NOMO-1 treated with dmso at 0.1 percent for 144 hours (cell line): ENCODE data around the gene TGFB1I1.
A peak's percentile ranks its signal among the peaks of the same experiment; 100 is the strongest.
"Not testable (repeated sequence)": the region's sequence is repeated elsewhere in the genome, so short reads cannot be mapped to it uniquely, and the experiment has no call there.

ENCODE experiments used
- DNase-seq: peaks from one replicate; lab custom pipeline; 2025; ENCODE audit not compliant: unreplicated experiment; lab: John Stamatoyannopoulos, UW

The TGFB1I1 gene

DNA sequence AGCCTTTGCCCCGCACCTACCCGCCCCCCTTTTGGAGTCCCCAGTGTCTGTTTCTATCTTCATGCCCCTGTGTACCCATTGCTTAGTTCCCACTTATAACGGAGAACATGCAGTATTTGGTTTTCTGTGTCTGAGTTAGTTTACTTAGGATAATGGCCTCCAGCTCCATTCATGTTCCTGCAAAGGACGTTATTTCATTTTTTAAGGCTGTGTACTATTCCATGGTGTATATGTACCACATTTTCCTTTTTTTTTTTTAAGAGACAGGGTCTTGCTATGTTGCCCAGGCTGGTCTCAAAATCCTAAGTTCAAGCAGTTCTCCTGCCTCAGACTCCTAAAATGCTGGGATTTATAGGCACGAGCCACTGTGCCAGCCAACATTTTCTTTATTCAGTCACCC lies 4.1 kb upstream of the TGFB1I1 start:
- DNase-seq = no peak

DNA sequence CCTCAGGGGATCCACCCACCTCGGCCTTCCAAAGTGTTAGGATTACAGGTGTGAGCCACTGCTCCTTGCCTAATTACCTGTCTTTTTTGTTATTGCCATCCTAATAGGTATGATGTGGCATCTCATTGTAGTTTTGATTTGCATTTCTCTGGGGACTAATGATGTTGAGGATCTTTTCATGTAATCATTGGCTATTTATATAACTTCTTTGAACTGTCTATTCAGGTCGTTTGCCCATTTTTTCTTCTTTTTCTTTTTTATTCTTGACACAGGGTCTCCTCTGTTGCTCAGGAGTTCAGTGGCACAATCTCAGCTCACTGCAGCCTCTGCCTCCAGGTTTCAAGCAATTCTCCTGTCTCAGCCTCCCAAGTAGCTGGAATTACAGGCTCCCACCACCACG lies 1.3 kb upstream of the TGFB1I1 start:
- no peak for DNase-seq

DNA sequence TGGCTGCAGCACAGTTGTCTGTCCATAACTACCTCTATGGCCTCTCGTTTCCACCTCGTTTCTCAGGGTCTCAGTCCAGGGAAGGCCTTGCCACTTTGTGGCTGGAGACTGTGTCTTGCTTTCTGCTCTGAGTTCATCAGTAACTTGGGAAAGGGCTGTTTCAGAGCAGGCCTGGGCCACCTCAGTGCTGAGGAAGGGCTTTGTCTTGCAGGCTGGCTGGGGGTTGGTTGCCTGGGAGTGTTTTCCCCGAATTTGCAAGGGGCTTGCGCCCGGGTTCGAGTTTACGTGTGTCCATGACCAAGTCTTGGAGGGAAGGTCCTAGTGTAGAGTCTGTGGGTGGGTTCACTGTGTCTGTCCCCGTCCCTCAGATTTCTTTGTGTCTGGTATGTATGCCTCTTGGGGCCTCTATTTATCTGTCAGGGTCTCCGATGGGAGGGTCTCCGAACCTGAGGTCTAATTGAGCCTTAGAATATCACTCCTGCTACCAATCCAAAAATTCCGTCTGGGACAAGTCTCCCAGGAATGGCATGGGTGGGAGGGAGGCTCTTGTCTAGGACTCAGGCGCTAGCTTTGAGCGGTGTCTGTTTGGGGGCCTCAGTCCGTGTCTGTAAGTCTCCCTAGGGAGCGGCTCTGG lies 594 bp upstream of the TGFB1I1 start:
- no peak for DNase-seq

DNA sequence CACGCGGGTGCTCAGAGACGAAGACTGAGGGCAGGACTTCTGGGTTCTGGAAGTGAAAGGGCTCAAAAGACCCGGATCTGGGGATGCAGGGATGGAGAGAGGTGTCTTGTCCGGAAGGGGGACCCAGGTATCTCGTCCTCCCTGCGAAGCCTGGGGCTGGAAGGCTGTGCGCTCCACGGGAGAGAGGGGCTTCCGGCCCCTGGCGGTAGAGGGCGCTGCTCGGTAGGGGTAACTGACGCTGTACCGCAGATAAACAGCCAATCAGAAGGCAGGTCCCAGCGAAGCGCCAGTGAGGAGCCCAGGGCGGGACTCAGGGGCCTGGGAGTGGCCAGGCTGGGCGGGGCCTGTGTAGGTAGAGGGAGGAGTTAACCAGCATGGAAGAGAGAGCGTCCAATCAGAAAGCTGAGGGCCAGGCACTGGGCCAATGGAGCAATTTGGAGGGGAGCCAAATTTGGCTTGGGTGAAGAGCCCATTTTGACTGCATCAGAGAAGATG lies 804 bp downstream of the TGFB1I1 start:
- DNase-seq = no peak

DNA sequence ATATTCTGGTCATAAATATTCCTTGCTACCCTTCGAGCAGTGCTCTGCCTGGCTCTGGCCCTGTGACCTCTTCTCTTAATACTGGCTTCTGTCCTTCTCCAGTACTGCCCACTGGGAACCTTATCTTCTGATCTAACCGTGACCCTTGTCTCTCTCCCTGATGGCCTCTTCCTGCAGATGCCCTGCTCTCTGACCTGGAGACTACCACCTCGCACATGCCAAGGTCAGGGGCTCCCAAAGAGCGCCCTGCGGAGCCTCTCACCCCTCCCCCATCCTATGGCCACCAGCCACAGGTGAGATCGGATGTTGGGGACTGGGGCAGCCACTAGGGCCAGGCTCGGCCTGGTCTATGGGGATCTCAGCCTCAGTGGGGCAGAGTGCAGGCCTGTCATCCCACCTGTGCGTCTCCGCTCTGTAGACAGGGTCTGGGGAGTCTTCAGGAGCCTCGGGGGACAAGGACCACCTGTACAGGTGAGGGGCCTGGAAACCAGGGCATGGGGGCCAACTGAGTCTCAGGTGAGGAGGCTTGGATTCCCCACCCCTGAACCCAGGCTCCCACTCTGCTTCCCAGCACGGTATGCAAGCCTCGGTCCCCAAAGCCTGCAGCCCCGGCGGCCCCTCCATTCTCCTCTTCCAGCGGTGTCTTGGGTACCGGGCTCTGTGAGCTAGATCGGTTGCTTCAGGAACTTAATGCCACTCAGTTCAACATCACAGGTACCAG lies 1.5 kb downstream of the TGFB1I1 start:
- DNase-seq = no peak

DNA sequence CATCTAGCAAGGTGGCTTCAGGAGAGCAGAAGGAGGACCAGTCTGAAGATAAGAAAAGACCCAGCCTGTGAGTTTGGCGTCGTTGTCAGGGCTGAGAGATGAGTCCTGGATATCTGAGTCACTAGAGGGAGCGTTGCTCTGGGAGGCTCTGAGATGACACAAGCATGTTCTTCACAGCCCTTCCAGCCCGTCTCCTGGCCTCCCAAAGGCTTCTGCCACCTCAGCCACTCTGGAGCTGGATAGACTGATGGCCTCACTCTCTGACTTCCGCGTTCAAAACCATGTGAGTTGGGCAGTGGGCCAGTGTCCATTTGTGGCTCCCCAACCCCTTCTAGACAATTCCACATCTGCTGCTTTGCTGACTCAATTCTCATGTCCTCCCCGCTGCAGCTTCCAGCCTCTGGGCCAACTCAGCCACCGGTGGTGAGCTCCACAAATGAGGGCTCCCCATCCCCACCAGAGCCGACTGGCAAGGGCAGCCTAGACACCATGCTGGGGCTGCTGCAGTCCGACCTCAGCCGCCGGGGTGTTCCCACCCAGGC lies 2.3 kb downstream of the TGFB1I1 start:
- no peak for DNase-seq

DNA sequence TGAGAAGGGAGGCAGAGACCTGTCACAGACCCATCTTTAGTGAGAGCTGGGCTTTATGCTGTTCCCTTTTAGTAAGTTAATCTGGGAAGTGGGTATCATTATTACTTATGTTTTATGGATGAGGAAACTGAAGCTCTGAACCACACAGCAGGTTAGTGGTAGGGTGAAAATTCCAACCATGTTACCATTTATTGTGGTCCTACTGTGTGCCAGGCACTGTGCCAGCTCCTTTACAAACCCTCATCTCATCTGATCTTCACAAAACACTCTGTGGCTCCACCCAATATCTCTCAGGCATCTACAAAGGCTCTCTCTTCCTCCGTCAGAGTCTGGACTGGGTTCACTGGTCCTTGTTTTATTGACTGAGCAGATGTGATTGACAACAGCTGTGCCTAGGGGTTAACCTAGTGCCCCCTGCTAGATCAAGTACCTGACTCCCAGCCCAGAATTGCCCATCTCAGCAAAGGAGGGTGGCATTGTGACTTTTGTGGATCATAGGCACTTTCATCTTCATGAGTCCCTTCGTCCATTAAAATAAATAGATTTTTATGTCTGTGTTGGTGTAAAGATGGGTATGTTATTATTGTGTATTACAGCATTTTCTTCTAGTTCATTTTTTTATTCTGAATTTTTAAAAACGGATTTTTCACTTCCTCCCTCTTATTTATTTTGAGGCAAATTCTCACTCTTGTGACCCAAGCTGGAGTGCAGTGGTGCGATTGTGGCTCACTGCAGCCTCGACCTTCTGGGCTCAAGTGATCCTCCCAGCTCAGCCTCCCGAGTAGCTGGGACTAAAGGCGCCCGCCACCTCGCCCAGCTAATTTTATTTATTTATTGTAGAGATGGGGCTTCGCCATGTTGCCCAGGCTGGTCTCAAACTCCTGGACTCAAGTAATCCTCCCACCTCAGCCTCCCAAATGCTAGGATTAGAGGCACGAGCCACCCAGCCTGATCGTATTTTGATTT lies 3.1 kb downstream of the TGFB1I1 start:
- no peak for DNase-seq

DNA sequence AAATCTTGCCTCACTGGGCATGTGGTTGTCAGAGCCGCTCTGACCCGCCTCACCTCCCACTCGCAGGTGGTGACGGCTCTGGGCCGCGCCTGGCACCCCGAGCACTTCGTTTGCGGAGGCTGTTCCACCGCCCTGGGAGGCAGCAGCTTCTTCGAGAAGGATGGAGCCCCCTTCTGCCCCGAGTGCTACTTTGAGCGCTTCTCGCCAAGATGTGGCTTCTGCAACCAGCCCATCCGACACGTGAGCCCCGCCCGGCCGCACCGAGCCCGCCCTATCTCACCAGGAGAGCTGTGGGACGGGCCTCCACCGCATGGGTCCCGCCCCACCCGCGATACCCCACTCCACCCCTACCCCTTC lies 4.0 kb downstream of the TGFB1I1 start:
- no peak for DNase-seq

DNA sequence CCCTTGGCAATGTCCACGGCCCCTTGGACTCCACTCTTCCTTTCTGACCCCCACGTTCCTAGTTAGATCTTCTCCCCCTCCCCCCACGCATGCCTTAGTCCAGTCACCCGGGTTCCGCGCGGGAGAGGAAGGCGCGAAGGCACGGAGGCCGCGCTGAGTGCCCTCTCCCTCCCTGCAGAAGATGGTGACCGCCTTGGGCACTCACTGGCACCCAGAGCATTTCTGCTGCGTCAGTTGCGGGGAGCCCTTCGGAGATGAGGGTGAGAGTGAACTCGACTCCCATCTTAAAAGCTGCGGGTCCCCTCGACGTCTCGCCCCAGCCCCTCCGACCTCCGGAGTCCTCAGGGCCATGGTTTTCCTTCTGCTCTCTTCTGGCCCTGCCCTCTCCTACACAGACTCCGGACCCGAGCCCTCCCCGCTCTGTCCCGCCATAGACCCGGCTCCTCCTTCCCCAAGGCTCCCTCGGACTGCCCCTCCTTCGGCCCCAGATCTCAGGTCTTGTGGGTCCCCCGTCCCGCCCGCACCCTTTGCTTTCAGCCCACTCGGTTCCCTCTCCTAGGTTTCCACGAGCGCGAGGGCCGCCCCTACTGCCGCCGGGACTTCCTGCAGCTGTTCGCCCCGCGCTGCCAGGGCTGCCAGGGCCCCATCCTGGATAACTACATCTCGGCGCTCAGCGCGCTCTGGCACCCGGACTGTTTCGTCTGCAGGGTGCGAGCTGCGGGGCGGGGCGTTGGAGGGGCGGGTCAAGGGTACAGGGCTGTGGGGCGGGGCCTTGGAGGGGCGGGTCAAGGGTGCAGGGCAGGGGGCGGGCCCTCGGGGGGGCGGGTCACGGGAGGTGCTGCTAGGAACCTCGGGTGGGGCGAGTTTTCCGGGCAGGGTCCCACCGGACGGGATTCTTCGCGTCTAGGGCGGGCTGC lies 4.6 kb downstream of the TGFB1I1 start:
- DNase-seq = peak; percentile 62

DNA sequence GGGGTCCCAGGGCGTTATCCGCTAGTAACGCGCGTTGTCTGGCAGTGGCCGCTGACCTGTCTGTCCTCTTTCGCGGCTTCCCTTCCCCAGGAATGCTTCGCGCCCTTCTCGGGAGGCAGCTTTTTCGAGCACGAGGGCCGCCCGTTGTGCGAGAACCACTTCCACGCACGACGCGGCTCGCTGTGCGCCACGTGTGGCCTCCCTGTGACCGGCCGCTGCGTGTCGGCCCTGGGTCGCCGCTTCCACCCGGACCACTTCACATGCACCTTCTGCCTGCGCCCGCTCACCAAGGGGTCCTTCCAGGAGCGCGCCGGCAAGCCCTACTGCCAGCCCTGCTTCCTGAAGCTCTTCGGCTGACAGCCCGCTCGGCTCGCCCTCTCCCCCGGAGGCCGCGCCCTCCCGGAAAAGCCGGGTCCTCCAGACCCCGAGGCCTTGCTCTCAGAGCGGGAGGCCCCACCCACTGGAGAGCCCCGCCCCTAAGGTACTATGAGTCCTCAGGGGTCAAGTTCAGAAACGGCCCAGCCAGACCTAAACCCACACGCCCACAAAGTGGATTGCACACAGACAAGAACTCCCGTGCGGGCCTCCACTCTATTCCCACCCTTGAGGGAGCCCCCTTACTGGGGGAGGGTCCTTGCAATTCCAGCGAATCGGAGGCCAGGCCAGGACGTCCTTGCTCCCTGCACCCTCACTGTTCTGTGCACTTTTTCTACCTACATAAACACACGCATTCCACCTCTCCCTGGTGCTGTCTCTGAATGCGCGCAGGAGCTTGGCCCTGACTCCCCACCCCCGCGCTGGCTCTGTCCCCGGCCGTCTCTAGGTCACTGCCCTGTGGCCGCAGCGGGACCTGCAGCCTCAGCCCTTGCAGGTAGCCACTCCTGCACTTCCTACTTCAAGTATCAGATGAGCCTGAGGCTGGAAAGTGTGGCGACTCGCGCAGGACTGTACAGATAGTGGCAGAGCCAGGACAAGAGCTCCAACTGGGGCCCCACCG lies 5.6 kb downstream of the TGFB1I1 start:
- peak; percentile 69 for DNase-seq

DNA sequence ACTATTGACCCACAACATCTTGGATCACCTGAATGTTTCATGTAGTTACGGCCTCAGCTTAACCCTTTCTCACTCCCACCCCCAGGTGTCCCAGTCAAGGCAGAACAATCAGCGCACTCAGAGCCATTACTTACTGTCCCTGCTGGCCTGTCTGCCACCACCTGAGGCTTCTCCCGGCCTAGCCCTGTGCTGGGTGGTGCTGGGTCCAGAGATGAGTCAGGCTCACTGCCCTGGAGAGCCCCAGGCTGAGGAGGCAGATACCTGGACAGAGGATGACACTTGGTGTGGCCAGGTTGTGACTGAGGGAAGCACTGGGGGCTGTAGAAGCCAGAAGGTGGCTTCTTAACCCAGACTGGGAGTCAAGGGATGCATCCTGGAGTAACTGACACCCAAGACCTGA lies 7.0 kb downstream of the TGFB1I1 start:
- no peak for DNase-seq

DNA sequence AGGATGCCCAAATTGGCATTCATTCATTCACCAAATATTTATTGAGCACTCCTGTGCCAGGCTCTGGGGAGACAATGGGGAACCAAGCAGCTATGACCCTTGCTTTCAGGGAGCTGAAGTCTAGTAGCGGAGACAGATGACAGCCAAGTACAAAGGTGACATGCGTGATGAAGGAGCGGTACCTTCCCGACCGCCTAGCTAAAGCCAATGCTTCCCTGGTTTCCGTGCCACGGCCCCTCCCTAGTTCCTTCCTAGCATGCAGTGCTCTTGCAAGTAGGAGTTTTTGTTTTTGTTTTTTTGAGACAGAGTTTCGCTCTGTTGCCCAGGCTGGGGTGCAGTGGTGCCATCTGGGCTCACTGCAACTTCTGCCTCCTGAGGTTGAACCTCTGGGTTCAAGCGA lies 7.8 kb downstream of the TGFB1I1 start:
- DNase-seq = no peak

DNA sequence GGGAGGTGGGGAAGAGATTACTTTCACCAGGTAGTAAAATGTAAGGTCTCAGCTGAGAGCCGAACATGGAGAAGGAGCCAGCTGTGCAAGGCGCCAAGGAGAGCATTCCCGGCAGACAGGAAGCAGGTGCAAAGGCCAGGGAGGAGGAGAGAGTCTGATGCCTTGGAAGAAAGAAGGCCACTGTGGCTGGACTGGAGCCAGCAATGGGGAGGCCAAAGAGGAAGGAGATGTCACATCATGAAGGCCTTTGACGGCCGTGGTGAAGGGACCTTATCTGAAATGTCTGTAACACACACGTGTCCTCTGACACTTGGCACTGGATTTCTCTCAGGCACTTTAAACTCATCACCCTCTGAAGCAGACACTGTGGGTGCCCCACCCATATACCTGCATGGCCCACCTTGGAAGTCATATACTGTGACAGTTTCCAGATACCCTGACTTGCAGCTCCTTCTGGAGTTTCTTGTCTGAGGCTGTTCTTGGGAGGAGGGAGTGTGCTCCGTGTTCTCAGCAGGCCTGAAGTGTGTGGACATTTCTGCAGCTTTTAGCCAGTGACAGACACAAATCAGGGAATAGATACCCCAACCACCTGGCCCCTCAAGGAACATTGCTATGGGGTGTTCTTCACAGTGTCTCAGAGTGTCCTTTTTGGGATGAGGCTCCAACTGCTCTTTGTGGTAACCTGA lies 9.0 kb downstream of the TGFB1I1 start:
- no peak for DNase-seq

DNA sequence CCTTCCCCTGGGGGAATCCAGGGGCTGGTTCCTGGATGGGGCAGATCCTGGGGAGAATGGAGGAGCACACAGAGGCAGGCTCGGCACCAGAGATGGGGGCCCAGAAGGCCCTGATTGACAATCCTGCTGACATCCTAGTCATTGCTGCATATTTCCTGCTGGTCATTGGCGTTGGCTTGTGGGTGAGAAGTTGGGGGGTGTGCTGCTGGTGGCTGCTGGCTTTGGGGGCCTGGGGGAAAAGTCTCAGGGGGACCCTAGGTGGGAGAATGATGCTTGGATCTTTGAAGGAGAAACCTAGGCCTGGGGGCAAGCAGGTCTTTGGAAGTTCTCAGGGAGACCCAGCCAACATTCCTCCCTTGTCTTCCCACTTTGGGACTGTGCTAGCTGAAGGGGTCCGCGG lies 11.1 kb downstream of the TGFB1I1 start, which contains the start of gene SLC5A2:
Gene SLC5A2, plus strand, starts transcription at position 43 of the 400 bp plus-strand sequence. Its CDS starts 14 bp downstream, at position 57.
- no peak for DNase-seq

DNA sequence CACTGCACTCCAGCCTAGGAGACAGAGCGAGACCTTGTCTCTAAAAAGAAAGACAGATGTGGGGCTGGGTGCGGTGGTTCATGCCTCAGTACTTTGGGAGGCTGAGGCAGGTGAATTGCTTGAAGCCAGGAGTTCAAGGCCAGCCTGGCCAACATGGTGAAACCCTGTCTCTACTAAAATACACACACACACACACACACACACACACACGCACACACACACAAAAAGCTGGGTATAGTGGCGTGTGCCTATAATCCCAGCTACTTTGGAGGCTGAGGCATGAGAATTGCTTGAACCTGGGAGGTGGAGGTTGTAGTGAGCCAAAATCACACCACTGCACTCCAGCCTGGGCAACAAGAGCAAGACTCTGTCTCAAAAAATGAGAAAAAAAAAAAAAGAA lies 12.1 kb downstream of the TGFB1I1 start:
- DNase-seq = not testable (repeated sequence)

DNA sequence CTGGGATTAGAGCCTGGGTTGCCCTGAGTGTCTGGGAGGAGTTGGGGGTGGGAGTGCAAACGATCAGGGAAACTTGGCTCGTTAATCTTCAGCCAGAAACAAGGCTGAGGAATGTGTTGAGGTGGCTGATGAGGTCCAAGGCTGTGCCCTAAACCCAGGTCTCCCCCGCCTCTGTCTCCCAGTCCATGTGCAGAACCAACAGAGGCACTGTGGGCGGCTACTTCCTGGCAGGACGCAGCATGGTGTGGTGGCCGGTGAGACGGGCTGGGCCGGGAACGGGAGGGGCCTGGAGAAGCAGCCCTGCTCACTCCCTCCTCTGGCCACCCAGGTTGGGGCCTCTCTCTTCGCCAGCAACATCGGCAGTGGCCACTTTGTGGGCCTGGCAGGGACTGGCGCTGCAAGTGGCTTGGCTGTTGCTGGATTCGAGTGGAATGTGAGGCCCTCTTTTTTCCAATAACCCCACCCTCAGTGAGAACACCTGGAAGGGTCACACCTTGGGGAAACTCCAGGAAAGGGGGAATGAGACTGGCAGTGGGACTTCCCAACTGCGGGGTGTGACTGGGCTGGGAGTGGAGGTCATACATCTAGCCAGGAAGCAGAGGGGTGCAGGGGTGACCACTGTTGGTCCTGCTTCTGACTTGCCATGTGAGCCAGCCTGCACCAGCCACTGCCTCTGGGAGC lies 12.7 kb downstream of the TGFB1I1 start:
- no peak for DNase-seq

DNA sequence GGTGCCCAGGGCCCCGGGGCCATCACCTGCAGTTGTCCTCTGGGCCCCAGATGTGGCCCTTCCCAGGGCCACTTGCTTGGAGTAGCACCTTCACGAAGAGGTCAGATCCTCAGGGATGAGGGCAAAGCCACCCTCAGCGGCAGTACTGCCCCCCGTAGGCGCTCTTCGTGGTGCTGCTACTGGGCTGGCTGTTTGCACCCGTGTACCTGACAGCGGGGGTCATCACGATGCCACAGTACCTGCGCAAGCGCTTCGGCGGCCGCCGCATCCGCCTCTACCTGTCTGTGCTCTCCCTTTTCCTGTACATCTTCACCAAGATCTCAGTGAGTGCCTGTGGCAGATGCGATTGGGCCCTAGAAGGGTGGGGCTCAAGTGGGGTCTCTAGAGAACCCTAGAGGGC lies 13.6 kb downstream of the TGFB1I1 start:
- DNase-seq = no peak

DNA sequence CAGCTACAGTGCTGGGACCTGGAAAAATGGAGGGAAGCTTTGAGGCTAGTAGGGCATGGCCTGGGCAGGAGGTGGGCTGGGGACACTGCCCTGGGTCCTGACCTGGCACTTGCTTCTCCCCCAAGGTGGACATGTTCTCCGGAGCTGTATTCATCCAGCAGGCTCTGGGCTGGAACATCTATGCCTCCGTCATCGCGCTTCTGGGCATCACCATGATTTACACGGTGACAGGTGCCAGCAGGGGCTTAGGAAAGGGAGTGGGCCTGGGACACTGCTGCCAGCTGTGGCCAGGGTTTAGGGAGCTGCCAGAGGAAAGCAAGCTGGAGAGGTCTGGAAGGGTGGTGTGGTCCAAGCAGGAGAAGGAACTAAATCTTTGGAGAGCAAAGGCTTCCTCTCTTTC lies 14.1 kb downstream of the TGFB1I1 start:
- DNase-seq = no peak
